Progenitor cell of endocrine pancreas (in vitro differentiated cells): ENCODE data around the gene BLOC1S6. TPM values are rescaled to one million over a fixed set of nuclear protein-coding genes. Genes with fewer than 3 reads are reported as not detected.
A peak's percentile ranks its signal among the peaks of the same experiment; 100 is the strongest.

Source experiments
- DNase-seq: peaks from one replicate; pipeline ENCODE4 v3.0.0; 2021; ENCODE audit warnings: low spot score; ENCODE audit not compliant: unreplicated experiment
- H3K27ac Mint-ChIP-seq: 2 replicates; pipeline ENCODE4 v1.8.0; 2021; ENCODE audit warnings: mild to moderate bottlenecking, moderate library complexity, mixed read lengths
- H3K27me3 Mint-ChIP-seq: 2 replicates; pipeline ENCODE4 v1.8.0; 2021; ENCODE audit warnings: mixed read lengths
- H3K36me3 Mint-ChIP-seq: 2 replicates; pipeline ENCODE4 v1.8.0; 2022; ENCODE audit warnings: mixed read lengths; ENCODE audit not compliant: insufficient read depth
- H3K4me1 Mint-ChIP-seq: 2 replicates; pipeline ENCODE4 v1.8.0; 2021; ENCODE audit warnings: low read depth, mixed read lengths
- H3K4me3 Mint-ChIP-seq: 2 replicates; pipeline ENCODE4 v1.8.0; 2021; ENCODE audit warnings: low read depth, mild to moderate bottlenecking, moderate library complexity, mixed read lengths
- H3K9me3 Mint-ChIP-seq: 2 replicates; pipeline ENCODE4 v1.8.0; 2021; ENCODE audit warnings: low read depth, mixed read lengths
- CTCF ChIP-seq: fragments of 200-600 bp; sonication (generic); IDR thresholded peaks from one replicate; pipeline ENCODE4 v1.5.0; 2021; ENCODE audit warnings: antibody characterized with exemption, mild to moderate bottlenecking; ENCODE audit not compliant: unreplicated experiment
- total RNA-seq: library from RNA; stranded (reverse); gene quantifications from 2 replicates; pipeline ENCODE4 v1.2.1, GENCODE V29; 2021

The BLOC1S6 gene
- total RNA-seq, 1 donor from 2014 or later, result 45.8 TPM

DNA sequence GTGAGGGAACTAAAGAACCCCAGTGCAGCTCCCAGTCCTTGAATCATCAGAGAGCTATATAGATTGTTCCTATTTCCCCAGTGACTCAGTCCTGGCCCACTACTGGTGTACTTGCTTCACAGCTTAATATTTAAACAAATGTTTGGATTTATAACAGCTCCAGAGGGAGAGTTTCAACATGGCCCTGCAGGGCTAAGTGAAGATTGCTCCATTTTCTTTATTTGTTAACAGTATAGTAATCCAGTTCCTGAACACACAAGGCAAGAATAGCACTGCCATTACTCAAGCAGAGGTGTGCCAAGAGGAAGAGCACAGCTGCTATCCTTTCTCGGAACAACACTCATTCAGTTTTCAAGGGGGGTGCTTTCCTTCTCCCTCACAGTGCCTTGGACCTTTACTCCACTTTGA, 54.2 kb downstream of the BLOC1S6 start:
- Mint-ChIP-seq H3K36me3 (no peaks in the 10 kb centered on the region), H3K27ac (peak overlapping the region; percentile 78), H3K4me3 (no peak overlapping the region), H3K27me3 (peaks cover 21% of the 10 kb centered on the region), H3K4me1 (peaks cover 62% of the 10 kb centered on the region), H3K9me3 (no peaks in the 10 kb centered on the region)
- DNase-seq, result no peak
- no peak for TF ChIP-seq CTCF

DNA sequence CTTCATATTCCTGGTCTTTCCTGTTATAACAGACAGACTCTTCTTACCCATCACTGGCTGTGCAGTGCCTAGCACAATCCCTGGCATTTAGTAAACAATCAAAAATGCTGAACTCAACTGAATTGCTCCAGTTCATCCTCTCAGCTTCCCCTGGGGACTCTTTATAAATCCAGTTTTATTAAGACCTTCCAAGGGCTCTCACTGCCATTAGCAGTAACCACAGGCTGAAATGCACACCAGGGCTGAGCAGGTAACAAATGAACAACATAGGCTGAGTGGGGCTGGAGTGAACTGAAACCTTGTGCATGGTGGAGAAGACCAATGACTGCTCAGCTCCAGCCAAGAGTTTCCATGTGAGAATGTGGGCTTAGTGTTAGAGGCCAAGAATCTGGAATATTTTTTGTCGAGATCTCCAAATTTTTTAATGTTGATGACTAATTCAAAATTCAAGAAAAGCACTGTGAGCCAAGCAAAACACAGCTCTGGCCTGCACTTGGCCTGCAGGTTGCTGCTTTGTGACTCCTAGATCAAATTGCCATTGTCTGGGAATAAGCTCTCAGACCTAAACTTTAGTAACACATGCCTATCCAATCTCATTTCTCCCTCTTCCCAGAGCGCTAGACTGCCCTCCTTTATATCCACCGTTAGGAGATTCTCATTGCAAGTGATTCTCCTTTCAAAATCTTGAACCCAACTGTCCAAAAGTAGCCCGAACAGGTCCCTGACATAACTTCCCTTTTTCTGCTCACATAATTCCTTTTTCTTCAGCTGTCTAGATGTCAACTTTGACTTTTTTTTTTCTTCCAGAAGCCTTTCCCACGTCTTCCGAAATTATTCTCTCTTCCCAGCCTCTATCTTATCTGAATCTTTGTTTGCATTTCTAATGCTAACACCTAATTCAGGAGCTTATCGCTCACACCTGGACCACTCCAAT, 55.1 kb downstream of the BLOC1S6 start:
- peaks cover 21% of the 10 kb centered on the region for H3K27me3 Mint-ChIP-seq
- no peaks in the 10 kb centered on the region for H3K9me3 Mint-ChIP-seq
- DNase-seq, result no peak
- H3K4me1 Mint-ChIP-seq, result peaks cover 65% of the 10 kb centered on the region
- no peak for TF ChIP-seq CTCF
- peak overlapping the region; percentile 78 for H3K27ac Mint-ChIP-seq
- no peaks in the 10 kb centered on the region for H3K36me3 Mint-ChIP-seq
- no peak overlapping the region for H3K4me3 Mint-ChIP-seq

DNA sequence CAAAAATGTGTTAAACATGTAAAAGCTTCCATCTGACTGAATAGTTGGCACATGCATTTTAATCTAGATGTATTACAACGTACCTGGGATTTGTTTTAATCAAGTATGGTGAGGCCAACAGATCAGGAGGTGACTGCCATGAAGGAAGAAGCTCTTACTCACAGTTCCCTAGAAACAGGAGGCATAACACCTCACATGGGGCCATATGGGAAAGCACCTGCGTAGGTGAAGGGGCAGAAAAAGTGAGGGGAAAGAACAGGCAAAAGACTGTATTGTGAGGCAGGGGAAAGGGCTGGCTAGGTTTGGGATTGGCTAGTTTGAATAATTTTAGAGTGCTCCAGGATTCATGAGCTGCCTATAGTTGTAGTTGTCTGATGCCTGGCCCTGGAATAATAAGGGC, 57.3 kb downstream of the BLOC1S6 start:
- Mint-ChIP-seq H3K9me3 (no peaks in the 10 kb centered on the region), H3K4me1 (peaks cover 69% of the 10 kb centered on the region), H3K27me3 (peaks cover 8% of the 10 kb centered on the region), H3K36me3 (no peaks in the 10 kb centered on the region), H3K4me3 (no peak overlapping the region), H3K27ac (peak overlapping the region; percentile 47)
- TF ChIP-seq CTCF, result no peak
- no peak for DNase-seq

GRCh38 chr15:45645026-45645980, 58.1 kb downstream of the BLOC1S6 start:
- peaks cover 67% of the 10 kb centered on the region for H3K4me1 Mint-ChIP-seq
- H3K27ac Mint-ChIP-seq, result peak overlapping the region; percentile 85
- no peak for DNase-seq
- H3K4me3 Mint-ChIP-seq, result no peak overlapping the region
- no peak for TF ChIP-seq CTCF
- peaks cover 2% of the 10 kb centered on the region for H3K9me3 Mint-ChIP-seq
- H3K36me3 Mint-ChIP-seq, result peaks cover 2% of the 10 kb centered on the region
- H3K27me3 Mint-ChIP-seq, result no peaks in the 10 kb centered on the region

DNA sequence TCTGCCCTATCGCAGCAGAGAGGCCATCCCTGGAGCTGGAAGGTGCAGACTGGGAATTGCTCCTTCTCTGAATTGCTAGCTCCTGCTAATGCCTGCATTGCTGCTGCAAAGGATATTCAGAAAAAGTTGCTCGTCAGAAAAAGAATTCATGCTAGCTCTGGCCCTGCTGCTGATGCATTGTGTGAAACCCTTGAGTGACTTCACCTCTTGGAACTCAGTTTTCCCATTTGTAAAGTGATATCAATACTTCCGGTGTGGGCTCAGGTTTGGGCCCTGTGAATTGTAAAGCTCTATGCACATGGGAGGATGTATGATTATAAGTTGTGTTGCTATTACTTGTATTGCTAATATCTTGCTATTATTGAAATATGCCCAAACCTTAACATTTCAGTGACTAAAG, 59.0 kb downstream of the BLOC1S6 start:
- TF ChIP-seq CTCF, result no peak
- Mint-ChIP-seq H3K36me3 (peaks cover 3% of the 10 kb centered on the region), H3K4me1 (peaks cover 57% of the 10 kb centered on the region), H3K4me3 (no peak overlapping the region), H3K27me3 (no peaks in the 10 kb centered on the region), H3K9me3 (peaks cover 3% of the 10 kb centered on the region), H3K27ac (no peak overlapping the region)
- DNase-seq, result no peak
